Germinal center (tissue), 1 donor: ENCODE results near the gene UPK3B.
"Not testable (repeated sequence)": the region's sequence is repeated elsewhere in the genome, so short reads cannot be mapped to it uniquely, and the experiment has no call there.

Experiments used
- DNase-seq: peaks from one replicate; pipeline ENCODE4 v3.0.0; 2012; ENCODE audit warnings: mixed read lengths, low spot score

The UPK3B gene

GRCh38 chr7:76513817-76514799 is 3.8 kb downstream of the UPK3B start:
- DNase-seq: no peak

DNA sequence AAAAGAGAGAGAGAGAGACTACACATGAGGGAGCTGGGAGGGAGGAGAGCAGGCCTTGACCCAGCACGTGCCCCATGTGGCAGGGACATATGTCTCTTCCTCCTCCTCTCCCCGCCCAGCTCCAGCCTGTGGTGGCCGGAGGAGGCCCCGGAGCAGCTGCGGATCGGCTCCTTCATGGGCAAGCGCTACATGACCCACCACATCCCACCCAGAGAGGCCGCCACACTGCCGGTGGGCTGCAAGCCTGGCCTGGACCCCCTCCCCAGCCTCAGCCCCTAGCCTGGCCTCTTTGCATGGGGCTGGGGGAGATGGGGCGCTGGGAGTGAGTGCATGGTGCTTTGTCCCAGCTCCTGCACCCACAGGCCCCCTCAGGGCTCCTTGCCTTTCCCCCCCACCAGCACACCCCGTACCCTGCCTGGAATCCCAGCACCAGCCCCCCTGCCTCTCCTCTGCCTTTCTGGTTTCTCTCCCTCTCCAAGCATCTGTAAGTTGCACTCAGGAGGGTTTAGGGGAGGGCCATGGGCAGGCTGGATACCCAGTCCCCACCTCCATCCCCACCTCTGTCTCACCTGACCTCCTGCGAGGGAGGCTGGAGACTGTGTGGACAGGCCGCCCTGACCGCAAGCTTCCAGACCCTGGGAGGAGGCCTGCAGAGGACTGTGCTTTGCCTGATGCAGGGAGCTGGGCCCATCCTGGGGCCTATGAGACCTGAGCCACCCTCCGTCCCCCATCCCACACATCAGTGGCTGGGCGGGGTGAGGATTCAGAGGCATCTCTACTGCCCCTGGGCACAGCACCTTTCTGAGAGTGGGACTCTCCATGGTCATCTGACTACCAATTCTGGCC is 4.8 kb downstream of the UPK3B start:
- no peak for DNase-seq

DNA sequence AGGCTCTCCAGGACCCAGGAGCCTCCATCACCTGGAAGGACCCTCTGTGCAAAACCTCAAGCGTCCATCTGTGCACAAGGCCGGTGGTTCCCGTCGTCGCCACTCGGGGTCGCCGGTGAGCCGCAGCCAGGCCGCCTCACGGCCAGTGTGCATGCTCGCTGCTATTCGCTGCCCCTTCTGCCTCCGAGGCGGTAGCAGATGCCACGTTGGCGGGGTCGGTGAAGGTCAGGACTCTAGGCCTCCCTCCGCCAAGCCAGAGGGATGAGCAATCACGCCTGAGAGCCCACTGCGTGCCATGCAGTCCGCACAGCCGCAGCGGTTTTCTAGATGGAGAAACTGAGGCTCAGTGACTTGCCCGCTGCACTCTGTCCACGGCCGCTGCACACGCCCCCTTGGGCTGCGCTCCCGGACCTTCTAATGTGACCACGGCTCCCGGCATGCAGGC is 5.7 kb downstream of the UPK3B start:
- DNase-seq: peak; percentile 46

DNA sequence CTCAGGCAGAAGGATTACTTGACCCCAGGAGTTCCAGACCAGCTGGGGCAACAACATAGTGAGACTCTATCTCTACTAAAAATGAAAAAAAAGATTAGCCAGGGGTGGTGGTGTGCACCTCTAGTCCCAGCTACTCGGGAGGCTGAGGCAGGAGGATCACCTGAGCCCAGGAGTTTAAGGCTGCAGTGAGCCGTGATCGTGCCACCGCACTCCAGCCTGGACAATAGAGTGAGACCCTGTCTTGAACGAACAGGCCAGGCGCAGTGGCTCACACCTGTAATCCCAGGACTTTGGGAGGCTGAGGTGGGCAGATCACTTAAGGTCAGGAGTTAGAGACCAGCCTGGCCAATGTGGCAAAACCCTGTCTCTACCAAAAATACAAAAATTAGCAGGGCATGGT is 6.6 kb downstream of the UPK3B start:
- DNase-seq: not testable (repeated sequence)

DNA sequence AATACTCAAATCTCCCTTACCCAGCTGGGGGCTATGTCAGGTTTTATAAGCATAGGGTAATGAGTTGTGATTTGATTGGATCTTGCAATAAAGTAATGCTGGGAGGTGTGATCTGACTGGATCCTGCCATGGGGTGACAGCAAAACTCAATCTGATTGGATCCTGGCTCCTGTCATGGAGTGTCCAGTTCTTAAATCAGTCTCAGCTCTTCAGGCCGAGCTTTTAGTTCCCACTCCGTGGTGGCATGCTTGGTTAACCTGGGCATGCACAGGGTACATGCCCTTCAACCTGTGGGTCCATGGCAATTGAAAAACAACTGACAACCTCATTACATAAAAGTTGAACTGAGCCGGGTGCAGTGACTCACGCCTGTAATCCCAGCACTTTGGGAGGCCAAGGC is 15.8 kb downstream of the UPK3B start:
- not testable (repeated sequence) for DNase-seq

- not testable (repeated sequence) for DNase-seq
Measured at GRCh38 chr7:76531643-76532042, 21.3 kb downstream of the UPK3B start.

- DNase-seq: not testable (repeated sequence)
Measured at GRCh38 chr7:76543197-76543596, 32.8 kb downstream of the UPK3B start, which contains the start of gene SPDYE16. TSS of gene SPDYE16 (minus strand) at chr7:76543297. CDS start at chr7:76541459, 1,838 bp downstream.

DNA sequence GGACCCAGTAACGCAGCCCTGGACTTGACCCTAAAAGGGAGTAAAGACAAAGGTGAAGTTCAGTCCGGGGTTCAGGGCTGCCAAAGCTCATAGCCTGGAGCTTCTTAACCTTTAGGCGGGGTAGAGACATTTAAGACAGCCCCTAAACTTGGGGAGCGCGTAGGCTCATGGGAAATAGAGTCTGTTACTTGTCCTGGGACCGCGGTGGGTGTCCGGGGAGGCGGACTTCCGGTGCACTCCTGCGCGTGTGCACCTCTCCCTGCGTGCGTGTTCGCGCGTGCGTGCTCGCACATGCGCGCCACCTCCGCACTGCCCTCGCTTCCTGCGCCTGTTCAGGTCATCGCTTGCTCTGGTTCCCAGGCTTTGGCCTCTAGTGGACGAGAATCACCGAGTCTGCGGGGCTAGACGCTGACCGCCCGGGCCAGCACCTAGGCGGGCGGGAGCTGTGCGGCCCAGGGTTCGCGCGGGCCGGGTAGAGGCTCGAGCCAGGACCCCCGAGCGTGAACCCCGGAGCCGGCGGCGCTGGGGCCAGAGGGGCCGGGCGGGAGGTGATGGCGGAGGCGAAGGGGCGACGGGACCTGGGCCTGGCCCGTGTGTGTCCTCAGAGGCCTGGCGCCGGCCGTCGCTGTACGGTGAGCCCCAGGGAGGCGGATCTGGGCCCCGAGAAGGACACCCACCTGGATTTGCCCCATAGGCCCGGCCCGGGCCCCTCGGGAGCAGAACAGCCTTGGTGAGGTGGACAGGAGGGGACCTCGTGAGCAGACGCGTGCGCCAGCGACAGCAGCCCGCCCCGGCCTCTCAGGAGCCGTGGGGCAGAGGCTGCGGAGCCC is 38.9 kb downstream of the UPK3B start:
- DNase-seq: peak; percentile 82

GRCh38 chr7:76549855-76550248 is 39.5 kb downstream of the UPK3B start:
- DNase-seq: not testable (repeated sequence)

GRCh38 chr7:76551992-76552391 is 41.6 kb downstream of the UPK3B start:
- DNase-seq: not testable (repeated sequence)

DNA sequence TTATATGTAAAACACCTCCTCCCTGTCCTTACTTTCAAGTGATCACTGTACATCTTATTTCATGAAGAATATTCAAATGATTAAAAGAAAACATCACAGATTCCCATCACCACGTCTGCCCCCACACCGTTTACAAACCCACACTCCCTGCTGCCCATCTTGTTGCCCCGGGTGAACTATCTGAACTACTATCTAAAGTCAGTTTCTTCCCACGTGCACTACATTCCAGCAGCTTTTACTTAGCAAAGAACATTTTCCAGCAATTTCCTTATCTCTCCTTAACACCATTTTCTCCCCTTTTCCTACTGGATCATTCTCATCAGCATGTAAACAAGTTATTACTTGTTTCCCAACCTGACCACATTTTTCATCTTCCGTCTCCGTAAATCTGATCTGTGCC is 49.3 kb downstream of the UPK3B start:
- not testable (repeated sequence) for DNase-seq

- DNase-seq: not testable (repeated sequence)
Measured at GRCh38 chr7:76560157-76560556, 49.8 kb downstream of the UPK3B start.

DNA sequence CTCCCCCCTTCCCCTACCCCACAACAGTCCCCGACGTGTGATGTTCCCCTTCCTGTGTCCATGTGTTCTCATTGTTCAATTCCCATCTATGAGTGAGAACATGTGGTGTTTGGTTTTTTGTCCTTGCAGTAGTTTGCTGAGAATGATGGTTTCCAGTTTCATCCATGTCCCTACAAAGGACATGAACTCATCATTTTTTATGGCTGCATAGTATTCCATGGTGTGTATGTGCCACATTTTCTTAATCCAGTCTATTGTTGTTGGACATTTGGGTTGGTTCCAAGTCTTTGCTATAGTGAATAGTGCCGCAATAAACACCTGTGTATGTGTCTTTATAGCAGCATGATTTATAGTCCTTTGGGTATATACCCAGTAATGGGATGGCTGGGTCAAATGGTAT is 51.0 kb downstream of the UPK3B start:
- DNase-seq: not testable (repeated sequence)

- not testable (repeated sequence) for DNase-seq
Measured at GRCh38 chr7:76565001-76565400, 54.6 kb downstream of the UPK3B start.
